Natural killer cell (primary cell): ENCODE measurements around the gene TRIM9. TPM values are rescaled to one million over a fixed set of nuclear protein-coding genes. Genes with fewer than 3 reads are reported as not detected.

Experiments
- ATAC-seq, 3 donors: fragments of 150-1000 bp in 2 of 3; fragments of 200-7000 bp in 1 of 3; cut with Tn5 transposase; 1 replicate in 1 of 3; 2 replicates in 2 of 3; pipeline ENCODE4 v1.10.0; 2021; ENCODE audit warnings: mild to moderate bottlenecking in 2 of 3, moderate library complexity in 2 of 3
- DNase-seq, 2 donors: peaks; one replicate each; pipeline versions ENCODE4 v3.0.0 to v3.0.0-alpha.2; 2013 to 2021; ENCODE audit warnings: mixed read lengths in 1 of 2
- H3K27ac ChIP-seq: one replicate; pipeline ENCODE4 v1.5.1; 2013; ENCODE audit warnings: mild to moderate bottlenecking, low read length
- H3K27me3 ChIP-seq: one replicate; pipeline ENCODE4 v1.6.1; 2013; ENCODE audit warnings: low read length; ENCODE audit not compliant: control insufficient read depth, insufficient read depth
- H3K36me3 ChIP-seq: one replicate; pipeline ENCODE4 v1.6.1; 2013; ENCODE audit warnings: low read length; ENCODE audit not compliant: control insufficient read depth, insufficient read depth
- H3K4me1 ChIP-seq: one replicate; pipeline ENCODE4 v1.6.1; 2013; ENCODE audit warnings: low read length; ENCODE audit not compliant: control insufficient read depth, insufficient read depth
- H3K4me3 ChIP-seq: one replicate; pipeline ENCODE4 v1.5.1; 2013; ENCODE audit warnings: low read length
- H3K9me3 ChIP-seq: one replicate; pipeline ENCODE4 v1.6.1; 2013; ENCODE audit warnings: low read length; ENCODE audit not compliant: control insufficient read depth, insufficient read depth
- H3K27ac Mint-ChIP-seq, 2 donors: one replicate each; pipeline ENCODE4 v1.8.0; 2022; ENCODE audit warnings: mild to moderate bottlenecking in 2 of 2, mixed read lengths in 2 of 2, moderate library complexity in 1 of 2
- H3K27me3 Mint-ChIP-seq, 2 donors: one replicate each; pipeline ENCODE4 v1.8.0; 2022; ENCODE audit warnings: low read depth in 2 of 2, mixed read lengths in 2 of 2
- H3K36me3 Mint-ChIP-seq: one replicate; pipeline ENCODE4 v1.8.0; 2022; ENCODE audit warnings: mixed read lengths
- H3K4me1 Mint-ChIP-seq, 2 donors: one replicate each; pipeline ENCODE4 v1.8.0; 2022; ENCODE audit warnings: mixed read lengths in 2 of 2
- H3K4me3 Mint-ChIP-seq: one replicate; pipeline ENCODE4 v1.8.0; 2022; ENCODE audit warnings: mild to moderate bottlenecking, moderate library complexity, mixed read lengths
- H3K9me3 Mint-ChIP-seq, 2 donors: one replicate each; pipeline ENCODE4 v1.8.0; 2022; ENCODE audit warnings: mixed read lengths in 2 of 2
- CTCF ChIP-seq: fragments of 200-600 bp; IDR thresholded peaks from one replicate; pipeline ENCODE4 v1.8.0; 2022; ENCODE audit warnings: antibody characterized with exemption
- WGBS: methylation state at CpG from one replicate; pipeline ENCODE4 v1.1.7; 2013; ENCODE audit warnings: missing lambda C conversion rate; ENCODE audit not compliant: insufficient coverage; 5-methylcytosine and 5-hydroxymethylcytosine counted together
- intact Hi-C: fragments of 100-400 bp; cut with micrococcal nuclease; formaldehyde crosslinking; loops from one replicate; pipeline ENCODE4 v1.14.2; 2022
- total RNA-seq, 4 donors: library from RNA; stranded (reverse); fragments of 120-200 nt in 1 of 4; gene quantifications; one replicate each; pipeline versions ENCODE4 v1.2.3 to v1.2.4, GENCODE V29; 2013 to 2022

TRIM9 gene
- total RNA-seq, 3 donors from 2014 or later (not counting 1 experiment from before 2014, with no cell fraction given) = 0.25 to 0.40 (median 0.35) TPM

- Mint-ChIP-seq H3K4me3 (no peak overlapping the region), H3K27ac (no peak overlapping the region), H3K36me3 (no peaks in the 10 kb centered on the region), H3K9me3 (no peaks in the 10 kb centered on the region), H3K27me3 (peaks cover 8 to 11% of the 10 kb centered on the region in 2 donors), H3K4me1 (peaks cover 0 to 9% of the 10 kb centered on the region in 2 donors)
- Histone ChIP-seq H3K9me3 (no peaks in the 10 kb centered on the region), H3K36me3 (no peaks in the 10 kb centered on the region), H3K4me1 (no peaks in the 10 kb centered on the region), H3K4me3 (no peak overlapping the region), H3K27ac (no peak overlapping the region), H3K27me3 (no peaks in the 10 kb centered on the region)
- no peak for DNase-seq
- no peak for ATAC-seq
- TF ChIP-seq CTCF = no peak
- 69% methylated on average over 3 of the region's 3 CpGs for WGBS
- intact Hi-C loops = no loop called here
Measured at GRCh38 chr14:51087031-51087441, 7.9 kb downstream of the TRIM9 start.

GRCh38 chr14:51086044-51086443, 8.9 kb downstream of the TRIM9 start:
- Mint-ChIP-seq H3K4me1 (peaks cover 0 to 9% of the 10 kb centered on the region in 2 donors), H3K27ac (no peak overlapping the region), H3K27me3 (peaks cover 8 to 13% of the 10 kb centered on the region in 2 donors), H3K4me3 (no peak overlapping the region), H3K9me3 (no peaks in the 10 kb centered on the region), H3K36me3 (no peaks in the 10 kb centered on the region)
- Histone ChIP-seq H3K27ac (no peak overlapping the region), H3K27me3 (no peaks in the 10 kb centered on the region), H3K9me3 (no peaks in the 10 kb centered on the region), H3K36me3 (no peaks in the 10 kb centered on the region), H3K4me3 (no peak overlapping the region), H3K4me1 (no peaks in the 10 kb centered on the region)
- no peak for DNase-seq
- TF ChIP-seq CTCF = no peak
- ATAC-seq = no peak
- intact Hi-C loops = no loop called here
- WGBS = 86% methylated on average over 2 of the region's 2 CpGs

GRCh38 chr14:51084962-51085361, 9.9 kb downstream of the TRIM9 start:
- no peak for ATAC-seq
- no peak overlapping the region for H3K4me3 ChIP-seq
- Mint-ChIP-seq H3K27me3 (peaks cover 8 to 18% of the 10 kb centered on the region in 2 donors), H3K27ac (no peak overlapping the region), H3K4me3 (no peak overlapping the region), H3K9me3 (no peaks in the 10 kb centered on the region), H3K4me1 (peaks cover 0 to 9% of the 10 kb centered on the region in 2 donors), H3K36me3 (no peaks in the 10 kb centered on the region)
- H3K27me3 ChIP-seq = no peaks in the 10 kb centered on the region
- TF ChIP-seq CTCF = no peak
- H3K4me1 ChIP-seq = no peaks in the 10 kb centered on the region
- no peaks in the 10 kb centered on the region for H3K36me3 ChIP-seq
- no peaks in the 10 kb centered on the region for H3K9me3 ChIP-seq
- H3K27ac ChIP-seq = no peak overlapping the region
- DNase-seq = no peak
- WGBS = 96% methylated on average over 3 of the region's 3 CpGs
- intact Hi-C loops = no loop called here

GRCh38 chr14:51084507-51084906, 10.4 kb downstream of the TRIM9 start:
- Mint-ChIP-seq H3K9me3 (no peaks in the 10 kb centered on the region), H3K27ac (no peak overlapping the region)
- ATAC-seq = no peak

More at GRCh38 chr14:51084507-51084906, 10.4 kb downstream of the TRIM9 start:
- H3K4me3 ChIP-seq = no peak overlapping the region
- H3K27ac ChIP-seq = no peak overlapping the region
- no peaks in the 10 kb centered on the region for H3K9me3 ChIP-seq
- peaks cover 0 to 9% of the 10 kb centered on the region in 2 donors for H3K4me1 Mint-ChIP-seq
- intact Hi-C loops = no loop called here
- no peak for DNase-seq
- no peaks in the 10 kb centered on the region for H3K36me3 Mint-ChIP-seq
- H3K27me3 ChIP-seq = no peaks in the 10 kb centered on the region
- no peak overlapping the region for H3K4me3 Mint-ChIP-seq
- peaks cover 8 to 18% of the 10 kb centered on the region in 2 donors for H3K27me3 Mint-ChIP-seq
- no peak for TF ChIP-seq CTCF
- H3K36me3 ChIP-seq = no peaks in the 10 kb centered on the region
- no peaks in the 10 kb centered on the region for H3K4me1 ChIP-seq
